Spinal cord (tissue), 10 donors: ENCODE results near the gene PRKCE. TPM values are rescaled to one million over a fixed set of nuclear protein-coding genes. Genes with fewer than 3 reads are reported as not detected.
A peak's percentile ranks its signal among the peaks of the same experiment; 100 is the strongest.

Experiments used
- DNase-seq, 6 donors: peaks; one replicate each; pipeline versions ENCODE4 v3.0.0 to v3.0.0-alpha.2; 2013 to 2015; ENCODE audit warnings: low spot score in 6 of 6, low read depth in 4 of 6
- H3K27ac ChIP-seq: one replicate; pipeline ENCODE4 v1.5.1; 2013; ENCODE audit warnings: low read depth, low read length, control low read depth
- H3K27me3 ChIP-seq: one replicate; pipeline ENCODE4 v1.6.1; 2013; ENCODE audit warnings: low read length; ENCODE audit not compliant: control insufficient read depth, insufficient read depth
- H3K36me3 ChIP-seq: one replicate; pipeline ENCODE4 v1.6.1; 2013; ENCODE audit warnings: low read length; ENCODE audit not compliant: control insufficient read depth, insufficient read depth
- H3K4me1 ChIP-seq: one replicate; pipeline ENCODE4 v1.6.1; 2013; ENCODE audit warnings: low read length; ENCODE audit not compliant: control insufficient read depth, insufficient read depth
- H3K4me3 ChIP-seq: one replicate; pipeline ENCODE4 v1.5.1; 2013; ENCODE audit warnings: low read depth, low read length, control low read depth
- H3K9me3 ChIP-seq: one replicate; pipeline ENCODE4 v1.6.1; 2013; ENCODE audit warnings: low read length; ENCODE audit not compliant: control insufficient read depth, insufficient read depth
- WGBS: methylation state at CpG from one replicate; pipeline ENCODE4 v1.1.5; 2013; ENCODE audit warnings: missing lambda C conversion rate; ENCODE audit not compliant: insufficient coverage; 5-methylcytosine and 5-hydroxymethylcytosine counted together
- polyA plus RNA-seq, 2 donors: library from polyadenylated mRNA; unstranded; fragments of 120-200 nt; gene quantifications; one replicate each; pipeline ENCODE4 v1.2.1, GENCODE V29; 2013; ENCODE audit not compliant: insufficient read length in 2 of 2
- total RNA-seq, 2 donors: library from RNA; depleted of rRNA in 1 of 2; stranded (reverse); fragments of 120-200 nt in 1 of 2; fragments of >200 nt in 1 of 2; gene quantifications; one replicate each; pipeline versions ENCODE4 v1.2.3 to v1.2.4, GENCODE V29; 2013 to 2014
- donor health status: healthy.

Gene PRKCE
- total and polyA plus RNA-seq, 4 donors: 22.9 to 48.5 (median 37.4) TPM

DNA sequence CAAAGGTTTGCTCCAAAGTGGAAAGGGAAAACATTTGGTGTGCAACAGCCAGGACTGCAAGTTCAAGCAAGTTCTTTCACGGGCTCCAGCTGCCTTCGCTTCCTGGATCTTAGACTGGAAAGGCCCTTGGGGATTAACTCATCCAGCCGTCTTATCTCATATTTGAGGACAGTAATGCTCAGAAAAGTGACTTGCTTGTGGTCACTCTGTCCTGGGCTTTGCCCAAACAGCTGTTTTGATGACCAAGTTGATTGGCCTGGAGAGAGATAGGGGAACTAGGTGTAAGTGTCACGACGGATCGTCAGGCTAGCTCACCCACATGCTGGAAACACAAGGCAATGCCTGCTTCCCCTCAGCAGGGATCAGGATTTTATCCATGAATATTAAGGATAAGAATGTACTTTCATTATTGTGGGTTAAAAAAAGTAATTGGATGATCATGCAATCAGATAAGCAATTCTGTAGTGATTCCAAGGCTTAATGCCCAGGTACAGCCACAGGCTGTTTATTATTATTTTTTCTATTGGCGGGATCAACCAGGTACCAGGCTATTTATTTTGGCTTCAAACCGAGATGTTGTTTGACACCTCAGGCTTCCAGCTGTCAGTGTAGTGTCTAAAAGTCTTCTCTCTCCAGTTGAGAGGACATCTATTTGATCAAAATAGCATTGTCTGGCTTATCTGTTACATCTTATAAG is 483.2 kb downstream of the PRKCE start:
- Histone ChIP-seq H3K4me1 (no peaks in the 10 kb centered on the region), H3K27ac (no peak overlapping the region), H3K9me3 (no peaks in the 10 kb centered on the region), H3K27me3 (no peaks in the 10 kb centered on the region), H3K4me3 (no peak overlapping the region), H3K36me3 (no peaks in the 10 kb centered on the region)
- WGBS: 80% methylated on average over 6 of the region's 8 CpGs
- peak in 2 of 6 donors; percentile 13 to 15 for DNase-seq

DNA sequence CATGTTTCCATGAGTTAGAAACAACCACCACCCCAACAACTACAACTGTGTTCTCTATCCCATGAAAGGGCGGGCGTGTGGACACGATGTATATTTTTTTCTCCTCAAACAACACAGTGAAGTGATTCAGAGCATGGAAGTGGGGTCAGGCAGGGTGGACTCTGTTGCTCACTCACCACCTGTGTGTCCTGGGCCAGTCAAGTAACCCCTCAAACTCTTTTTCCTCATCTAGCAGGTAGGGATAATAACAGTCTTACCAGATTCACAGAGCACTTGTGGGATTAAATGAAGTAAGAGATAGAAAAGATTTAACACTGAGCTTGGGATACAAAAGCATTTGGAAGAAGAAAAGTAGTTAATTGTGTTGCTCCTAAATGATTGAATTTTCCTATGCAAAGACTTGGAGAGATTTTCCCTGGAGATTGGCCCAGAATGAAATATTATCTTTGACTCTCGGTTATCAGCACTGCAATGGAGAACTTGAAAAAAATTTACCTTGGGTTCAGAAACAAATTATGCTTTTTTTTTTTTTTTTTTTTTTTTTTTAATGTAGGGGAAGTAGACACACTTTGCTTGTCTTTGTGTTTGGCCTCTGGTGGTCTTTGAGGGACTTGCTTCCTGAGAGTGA is 483.9 kb downstream of the PRKCE start:
- Histone ChIP-seq H3K27me3 (no peaks in the 10 kb centered on the region), H3K4me1 (no peaks in the 10 kb centered on the region), H3K27ac (no peak overlapping the region), H3K9me3 (no peaks in the 10 kb centered on the region), H3K4me3 (no peak overlapping the region), H3K36me3 (no peaks in the 10 kb centered on the region)
- DNase-seq: no peak
- no CpG with 5 or more reads among the region's 4 CpGs for WGBS

DNA sequence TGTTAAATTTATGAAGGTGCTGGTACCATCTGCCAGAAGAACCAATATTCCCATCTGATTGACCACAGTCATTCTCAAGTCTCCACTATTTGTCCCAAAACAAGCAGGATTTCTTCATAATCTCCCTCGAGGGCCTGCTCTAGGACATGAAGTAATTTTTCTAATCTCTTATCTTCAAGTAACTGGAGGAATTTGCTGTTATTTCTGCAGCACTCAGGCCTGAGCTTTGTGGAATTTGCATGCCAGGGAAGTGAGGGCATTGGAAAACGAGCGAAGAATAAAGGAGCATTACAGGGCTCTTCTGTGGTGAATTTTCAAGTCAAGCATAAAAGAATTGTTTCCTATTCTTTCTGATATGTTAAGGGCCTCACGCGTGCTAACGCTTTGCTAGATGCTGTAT is 484.5 kb downstream of the PRKCE start:
- Histone ChIP-seq H3K27ac (no peak overlapping the region), H3K4me1 (no peaks in the 10 kb centered on the region), H3K4me3 (no peak overlapping the region), H3K27me3 (no peaks in the 10 kb centered on the region), H3K36me3 (no peaks in the 10 kb centered on the region), H3K9me3 (no peaks in the 10 kb centered on the region)
- DNase-seq: peak in 1 of 6 donors; percentile 10
- WGBS: no CpG with 5 or more reads among the region's 6 CpGs

DNA sequence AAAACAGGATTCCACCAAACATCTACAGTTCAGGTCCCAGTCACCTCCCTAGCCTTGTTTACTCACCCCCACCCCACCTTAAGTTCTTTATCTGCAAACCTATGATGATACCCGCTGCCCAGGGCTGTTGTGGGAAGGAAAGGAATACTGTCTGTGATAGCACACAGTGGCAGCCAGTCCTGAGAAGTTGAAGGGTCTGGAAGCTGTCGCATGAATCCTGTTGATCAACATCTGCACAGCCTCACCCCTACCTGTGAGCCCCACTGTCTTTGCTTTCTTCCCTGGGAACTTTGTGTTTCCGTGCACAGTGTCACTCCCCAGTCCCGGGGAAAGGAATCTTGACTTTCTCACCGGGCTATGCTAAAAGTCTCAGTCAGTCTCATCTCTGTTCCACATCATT is 485.0 kb downstream of the PRKCE start:
- Histone ChIP-seq H3K9me3 (no peaks in the 10 kb centered on the region), H3K27me3 (no peaks in the 10 kb centered on the region), H3K4me1 (no peaks in the 10 kb centered on the region), H3K27ac (no peak overlapping the region), H3K4me3 (no peak overlapping the region), H3K36me3 (no peaks in the 10 kb centered on the region)
- no peak for DNase-seq
- WGBS: 94% methylated on average over 4 of the region's 5 CpGs

DNA sequence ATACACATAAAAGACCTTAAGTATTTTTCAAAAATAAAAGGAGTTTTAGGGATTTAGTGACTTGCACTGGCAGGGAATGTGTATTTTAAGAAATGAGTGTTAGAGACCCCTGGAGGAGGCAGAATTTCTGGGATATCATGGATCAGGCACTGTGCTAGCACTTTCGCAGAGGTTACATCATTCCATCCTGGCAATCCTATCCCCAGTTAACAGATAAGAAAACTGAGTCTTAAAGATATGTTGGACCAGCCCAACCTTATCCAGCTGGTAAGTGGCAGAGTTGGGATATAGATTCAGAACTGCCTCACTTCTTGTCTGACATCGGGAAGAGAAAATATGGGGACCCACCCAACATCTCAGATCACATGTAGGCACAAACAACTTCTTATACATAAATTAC is 485.5 kb downstream of the PRKCE start:
- H3K36me3 ChIP-seq: no peaks in the 10 kb centered on the region
- H3K27me3 ChIP-seq: no peaks in the 10 kb centered on the region
- H3K4me1 ChIP-seq: no peaks in the 10 kb centered on the region
- H3K4me3 ChIP-seq: no peak overlapping the region
- H3K9me3 ChIP-seq: no peaks in the 10 kb centered on the region
- no peak for DNase-seq
- no CpG with 5 or more reads among the region's 2 CpGs for WGBS
- H3K27ac ChIP-seq: no peak overlapping the region

DNA sequence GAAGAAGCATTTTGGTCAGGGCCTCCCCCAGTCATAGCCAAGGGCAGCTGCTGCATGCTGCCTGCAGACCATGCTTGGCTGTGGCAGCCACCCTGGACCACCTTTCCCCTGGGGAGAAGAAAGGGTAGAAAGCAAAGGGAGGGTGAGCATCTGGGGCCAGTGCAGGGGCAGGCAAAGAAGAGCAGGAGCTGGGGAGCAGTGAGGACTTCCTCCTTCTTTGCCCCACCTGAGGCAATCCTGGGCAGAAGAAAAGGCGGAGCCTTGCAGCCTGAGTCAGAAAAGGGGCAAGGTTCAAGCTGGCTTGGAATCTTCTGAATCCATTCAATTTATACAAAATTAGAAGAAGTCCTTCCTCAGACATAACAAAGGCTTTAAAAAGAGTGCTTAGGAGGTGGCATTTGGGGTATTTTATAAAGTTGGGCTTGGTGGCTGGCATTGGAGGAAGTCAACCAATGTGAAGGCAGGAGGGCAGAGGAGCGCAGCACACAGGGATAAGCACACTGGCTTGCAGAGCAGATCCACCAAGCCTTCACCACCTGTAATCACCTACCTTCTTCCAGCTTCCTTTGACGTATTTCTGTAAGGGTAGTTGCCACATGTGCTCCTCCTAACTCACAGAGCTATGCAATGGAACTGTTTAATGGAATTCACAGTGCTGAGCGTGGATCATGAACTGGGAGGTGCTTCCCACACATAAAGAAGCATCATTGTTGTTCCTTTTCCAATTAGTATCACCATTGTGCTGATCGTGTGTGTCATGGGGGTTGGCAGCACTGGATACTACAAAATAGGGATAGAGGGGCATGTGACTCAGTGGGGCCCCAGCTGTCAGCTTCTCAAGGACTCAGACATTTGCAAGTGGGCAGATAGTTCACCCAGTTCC is 491.3 kb downstream of the PRKCE start:
- DNase-seq: no peak
- Histone ChIP-seq H3K27me3 (no peaks in the 10 kb centered on the region), H3K27ac (no peak overlapping the region), H3K36me3 (peaks cover 4% of the 10 kb centered on the region), H3K9me3 (no peaks in the 10 kb centered on the region), H3K4me3 (no peak overlapping the region), H3K4me1 (no peaks in the 10 kb centered on the region)
- WGBS: no CpG with 5 or more reads among the region's 5 CpGs

DNA sequence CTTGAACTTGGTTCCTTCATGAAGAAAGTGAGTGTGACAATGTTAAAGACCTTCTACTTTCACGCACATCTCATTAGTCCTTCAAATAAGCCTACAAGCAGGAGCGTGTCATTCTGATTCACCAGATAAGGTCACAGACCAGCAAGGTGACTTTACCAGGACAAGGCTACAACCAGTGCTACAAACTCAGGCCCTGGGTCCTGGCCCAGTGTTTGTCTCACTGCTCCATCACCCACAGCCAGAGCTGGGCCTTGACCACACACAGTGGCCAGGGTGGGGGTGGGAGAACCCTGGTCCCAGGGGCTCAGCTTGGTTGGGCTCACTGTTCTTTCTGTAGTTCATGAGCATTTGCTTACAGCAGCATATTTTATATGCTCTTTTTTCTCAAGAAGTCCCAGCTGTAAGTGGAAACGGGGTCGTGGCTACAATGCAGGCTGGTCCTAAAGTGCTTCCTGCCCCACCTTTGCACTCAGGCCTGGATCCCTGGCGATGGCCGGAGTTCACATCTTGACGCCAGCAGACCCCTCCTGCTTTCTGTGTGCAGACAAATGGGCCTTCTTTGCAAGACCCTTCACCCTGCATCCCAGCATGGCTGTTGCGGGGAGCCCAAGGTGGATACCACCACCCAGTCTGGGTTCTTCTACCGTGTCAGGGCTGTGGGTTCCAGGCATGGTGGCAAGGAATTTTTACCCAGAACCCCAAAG is 492.1 kb downstream of the PRKCE start:
- 91% methylated on average over 9 of the region's 9 CpGs for WGBS
- no peak overlapping the region for H3K27ac ChIP-seq
- H3K9me3 ChIP-seq: no peaks in the 10 kb centered on the region
- H3K4me3 ChIP-seq: no peak overlapping the region
- DNase-seq: no peak
- no peaks in the 10 kb centered on the region for H3K4me1 ChIP-seq
- H3K27me3 ChIP-seq: no peaks in the 10 kb centered on the region
- peaks cover 8% of the 10 kb centered on the region for H3K36me3 ChIP-seq

DNA sequence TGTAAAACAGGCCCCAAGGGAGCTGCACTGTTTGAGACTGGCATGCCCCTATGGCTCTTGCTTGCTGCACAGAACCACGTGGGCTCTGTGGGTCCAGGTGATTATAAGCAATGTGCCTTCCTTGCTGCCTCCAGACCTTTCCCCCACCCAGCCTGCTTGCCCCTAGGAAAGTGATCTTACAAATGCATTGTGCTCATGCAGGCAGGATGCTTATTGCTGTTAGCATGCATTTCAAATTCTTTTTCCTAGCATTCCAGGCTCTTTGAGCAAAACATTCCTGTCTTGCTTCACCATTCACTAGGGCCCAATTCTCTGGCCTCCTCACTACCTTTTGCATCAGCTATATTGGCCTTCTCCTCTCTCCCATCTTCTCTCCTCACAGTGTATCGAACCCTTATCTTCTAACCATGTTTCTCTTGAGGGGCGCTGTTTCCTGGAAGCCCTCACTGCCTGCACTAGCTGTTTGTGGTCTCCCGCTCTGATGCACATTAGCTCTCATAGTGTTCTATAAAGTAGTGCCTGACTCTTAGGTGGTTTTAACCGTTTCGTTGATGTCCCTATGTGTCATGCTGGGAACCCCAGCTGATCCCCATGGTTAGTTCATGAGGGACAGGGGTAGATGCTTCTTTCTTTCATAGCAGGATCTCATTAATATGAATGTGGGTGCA is 492.8 kb downstream of the PRKCE start:
- 88% methylated on average over 6 of the region's 6 CpGs for WGBS

DNA sequence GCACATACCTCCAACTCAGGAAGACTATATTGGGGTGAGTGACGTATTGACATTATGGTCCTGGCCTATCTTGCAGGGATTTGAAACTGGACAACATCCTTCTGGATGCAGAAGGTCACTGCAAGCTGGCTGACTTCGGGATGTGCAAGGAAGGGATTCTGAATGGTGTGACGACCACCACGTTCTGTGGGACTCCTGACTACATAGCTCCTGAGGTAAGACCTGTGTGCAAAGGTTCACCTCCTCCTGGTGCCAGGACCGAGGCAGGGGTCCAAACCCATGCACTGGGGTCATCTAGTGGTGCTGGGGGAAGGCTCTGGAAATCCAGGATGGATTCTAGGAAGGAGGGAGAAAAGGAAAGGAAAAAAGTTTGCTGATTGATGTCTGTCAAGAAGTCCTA is 493.5 kb downstream of the PRKCE start:
- Histone ChIP-seq H3K4me1 (no peaks in the 10 kb centered on the region), H3K27ac (no peak overlapping the region), H3K27me3 (no peaks in the 10 kb centered on the region), H3K36me3 (peaks cover 8% of the 10 kb centered on the region), H3K9me3 (no peaks in the 10 kb centered on the region), H3K4me3 (no peak overlapping the region)
- DNase-seq: no peak
- WGBS: 99% methylated on average over 5 of the region's 5 CpGs

More for the DNA sequence above, 492.8 kb downstream of the PRKCE start:
- H3K36me3 ChIP-seq: peaks cover 8% of the 10 kb centered on the region
- no peaks in the 10 kb centered on the region for H3K4me1 ChIP-seq
- no peak overlapping the region for H3K27ac ChIP-seq
- no peaks in the 10 kb centered on the region for H3K27me3 ChIP-seq
- H3K4me3 ChIP-seq: no peak overlapping the region
- no peak for DNase-seq
- H3K9me3 ChIP-seq: no peaks in the 10 kb centered on the region
